Esophagus squamous epithelium (tissue), 4 donors: ENCODE results near the gene ATF5.
A peak's percentile ranks its signal among the peaks of the same experiment; 100 is the strongest.

Experiments
- CTCF ChIP-seq, 6 experiments: fragments of 450-650 bp in 4 of 6; fragments of 200-600 bp in 2 of 6; sonication (generic) in 2 of 6; IDR thresholded peaks; one replicate each; pipeline ENCODE4 v1.5.1; 2016 to 2019; ENCODE audit warnings: antibody characterized with exemption in 6 of 6, mild to moderate bottlenecking in 4 of 6, moderate library complexity in 4 of 6
- POLR2A ChIP-seq, 4 donors: fragments of 450-650 bp; IDR thresholded peaks; one replicate each; pipeline ENCODE4 v1.6.1; 2017; ENCODE audit warnings: antibody characterized with exemption in 4 of 4, mild to moderate bottlenecking in 4 of 4, moderate library complexity in 3 of 4

- TF ChIP-seq CTCF (IDR thresholded peaks at IDR 0.05) (peak in 2 of 6 experiments; percentile 23 to 32), POLR2A (IDR thresholded peaks at IDR 0.05) (peak in 2 of 4 donors; percentile 57 to 65)
These were observed 842 bp downstream of the ATF5 start for GRCh38 chr19:49929611-49930482.
